Inflammatory macrophage (primary cell): ENCODE data around the gene VPS37D.
"Not testable (repeated sequence)": the region's sequence is repeated elsewhere in the genome, so short reads cannot be mapped to it uniquely, and the experiment has no call there.

Experiments
- DNase-seq, 2 donors: peaks; one replicate each; pipeline ENCODE4 v3.0.0-alpha.2; 2020 to 2022

The VPS37D gene

DNA sequence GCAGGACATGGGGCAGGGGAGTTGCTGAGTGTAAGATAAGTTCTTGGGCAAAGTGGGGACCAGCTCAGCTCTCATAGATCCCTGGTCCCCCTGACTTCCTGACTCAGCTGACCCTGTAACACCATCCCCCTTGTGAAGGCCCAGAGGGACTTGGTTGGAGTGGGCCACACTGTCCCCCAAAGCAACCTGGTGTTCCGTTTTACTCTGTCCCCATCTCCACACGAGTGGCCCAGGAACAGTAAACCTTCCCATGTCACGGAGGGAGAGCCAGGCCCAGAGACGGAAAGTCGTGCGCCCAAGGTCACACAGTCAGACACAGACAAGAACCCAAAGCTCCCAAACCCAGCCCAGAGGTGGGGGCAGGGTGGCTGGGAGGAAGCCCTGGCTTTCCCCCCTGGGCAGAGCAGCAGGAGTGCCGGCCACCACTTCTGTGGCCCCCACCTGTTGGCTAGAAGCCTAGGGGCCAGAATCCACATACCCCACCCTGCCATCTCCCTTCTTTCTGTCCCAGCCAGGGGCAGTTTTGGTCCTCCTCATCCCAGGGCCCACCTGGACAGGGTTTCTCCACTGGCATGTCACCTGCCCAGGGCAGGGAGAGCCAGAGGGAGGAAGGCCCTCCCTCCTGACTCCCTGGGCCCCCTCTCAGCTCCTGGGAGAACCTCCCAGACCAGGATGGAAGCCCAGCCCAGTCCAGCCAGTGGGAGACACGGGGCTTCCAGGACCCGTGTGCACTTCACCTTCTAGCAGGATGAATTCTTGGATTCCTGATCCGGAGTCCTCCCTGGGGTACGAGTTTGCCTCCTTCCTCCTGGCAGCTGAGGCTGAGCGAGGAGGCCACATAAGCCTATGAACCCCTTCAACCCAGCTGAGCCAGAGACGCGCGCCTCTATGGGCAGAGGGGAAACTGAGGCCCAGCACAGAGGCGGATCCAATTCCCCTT is 20.6 kb upstream of the VPS37D start:
- no peak for DNase-seq

- DNase-seq, result peak in 1 of 2 donors; percentile 26
Observed at GRCh38 chr7:73647725-73648592, 19.7 kb upstream of the VPS37D start.

- no peak for DNase-seq
Observed at GRCh38 chr7:73648593-73649332, 18.9 kb upstream of the VPS37D start.

- no peak for DNase-seq
Observed at GRCh38 chr7:73649576-73649975, 18.1 kb upstream of the VPS37D start.

GRCh38 chr7:73650524-73650923 is 17.1 kb upstream of the VPS37D start:
- DNase-seq, result no peak

DNA sequence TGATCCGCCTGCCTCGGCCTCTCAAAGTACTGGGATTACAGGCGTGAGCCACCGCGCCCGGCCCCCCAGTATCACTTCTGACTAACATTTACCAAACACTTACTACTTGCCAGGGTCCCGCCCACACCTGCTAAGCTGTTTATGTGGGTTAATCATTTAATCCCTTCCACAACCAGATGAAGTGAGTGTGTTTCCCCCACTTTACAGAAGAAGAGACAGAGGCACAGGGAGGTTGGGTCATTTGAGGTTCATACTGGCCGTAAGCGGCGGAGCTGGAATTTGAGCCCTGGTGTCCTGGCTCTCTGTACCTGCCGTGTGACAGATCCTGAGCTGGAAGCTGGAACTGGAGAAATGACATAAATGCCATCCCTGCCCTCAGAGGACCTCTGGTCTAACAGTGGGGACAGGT is 15.1 kb upstream of the VPS37D start:
- DNase-seq, result no peak

GRCh38 chr7:73655309-73655708 is 12.3 kb upstream of the VPS37D start:
- not testable (repeated sequence) for DNase-seq

DNA sequence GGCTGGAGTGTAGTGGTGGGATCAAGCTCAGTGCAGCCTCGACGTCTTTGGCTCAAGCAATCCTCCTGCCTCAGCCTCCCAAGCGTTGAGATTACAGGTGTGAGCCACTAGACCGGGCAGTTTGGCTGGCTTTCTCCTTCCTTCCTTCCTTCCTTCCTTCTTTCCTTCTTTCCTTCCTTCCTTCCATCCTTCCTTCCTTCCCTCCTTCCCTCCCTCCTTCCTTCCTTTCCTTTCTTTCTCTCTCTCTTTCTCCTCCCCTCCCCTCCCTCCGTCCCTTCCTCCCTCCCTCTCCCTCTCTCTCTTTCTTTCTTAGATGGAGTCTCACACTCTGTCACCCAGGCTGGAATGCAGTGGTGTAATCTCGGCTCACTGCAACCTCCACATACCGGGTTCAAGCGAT is 7.6 kb upstream of the VPS37D start:
- no peak for DNase-seq

- not testable (repeated sequence) for DNase-seq
Observed at GRCh38 chr7:73660594-73660993, 7.0 kb upstream of the VPS37D start.

GRCh38 chr7:73663033-73663432 is 4.6 kb upstream of the VPS37D start:
- DNase-seq, result no peak

DNA sequence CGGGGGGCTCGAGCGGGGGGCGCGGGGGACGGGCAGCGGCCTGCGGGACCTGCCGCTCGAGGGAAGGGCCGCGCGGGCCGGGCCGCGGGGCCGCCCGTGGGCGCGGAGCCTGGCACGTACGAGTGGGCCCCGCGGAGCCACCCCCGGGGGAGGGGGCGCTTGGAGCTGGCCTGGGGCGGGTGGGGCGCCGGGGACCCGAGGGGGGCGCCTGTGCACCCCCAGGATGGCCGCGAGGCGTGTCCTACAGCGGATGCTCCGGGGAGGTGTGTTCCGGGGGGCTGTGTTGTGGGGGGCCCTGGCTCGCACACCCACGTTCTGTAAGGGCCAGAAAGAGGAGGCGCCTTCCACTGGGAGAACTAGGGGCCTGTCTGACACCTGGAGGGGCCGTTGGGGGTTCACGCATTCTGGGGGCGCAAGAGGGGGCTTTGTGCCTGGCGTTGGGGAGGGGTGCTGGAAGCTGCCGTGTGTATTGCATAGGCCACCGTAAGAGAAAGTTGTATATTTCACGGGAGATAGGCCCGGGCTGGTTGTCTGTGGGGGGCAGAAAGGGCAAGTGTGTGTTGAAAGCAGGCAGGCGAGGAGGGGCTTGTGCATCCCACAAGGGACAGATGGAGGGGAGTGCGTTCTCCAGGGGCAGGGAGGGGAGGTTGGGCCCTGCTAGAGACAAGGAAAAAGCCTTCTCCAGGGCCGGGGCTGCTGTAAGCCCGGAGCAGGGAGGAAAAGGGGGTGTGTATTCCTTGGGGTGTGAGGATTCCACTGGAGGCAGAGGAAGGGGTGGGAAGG is 663 bp downstream of the VPS37D start:
- no peak for DNase-seq

DNA sequence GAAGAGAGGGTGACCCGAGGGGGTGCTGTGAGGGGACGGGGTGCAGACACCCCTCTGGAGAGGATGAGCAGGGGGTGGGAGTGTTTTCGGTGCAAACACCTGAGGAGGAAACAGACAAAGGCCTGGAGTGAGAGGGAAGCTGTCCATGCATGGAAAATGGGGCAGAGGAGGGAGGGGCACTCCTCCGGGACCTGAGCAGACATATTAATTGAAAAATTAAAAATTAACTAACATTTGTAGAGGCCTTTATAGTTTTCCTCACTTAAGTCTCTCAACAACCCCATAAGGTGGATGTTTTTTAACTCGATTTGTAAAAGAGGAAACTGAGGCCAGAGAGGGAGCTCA is 1.2 kb downstream of the VPS37D start:
- no peak for DNase-seq

GRCh38 chr7:73669288-73669701 is 1.7 kb downstream of the VPS37D start:
- no peak for DNase-seq

- no peak for DNase-seq
Observed at GRCh38 chr7:73669858-73670385, 2.3 kb downstream of the VPS37D start.

GRCh38 chr7:73671322-73671661 is 3.7 kb downstream of the VPS37D start:
- no peak for DNase-seq

DNA sequence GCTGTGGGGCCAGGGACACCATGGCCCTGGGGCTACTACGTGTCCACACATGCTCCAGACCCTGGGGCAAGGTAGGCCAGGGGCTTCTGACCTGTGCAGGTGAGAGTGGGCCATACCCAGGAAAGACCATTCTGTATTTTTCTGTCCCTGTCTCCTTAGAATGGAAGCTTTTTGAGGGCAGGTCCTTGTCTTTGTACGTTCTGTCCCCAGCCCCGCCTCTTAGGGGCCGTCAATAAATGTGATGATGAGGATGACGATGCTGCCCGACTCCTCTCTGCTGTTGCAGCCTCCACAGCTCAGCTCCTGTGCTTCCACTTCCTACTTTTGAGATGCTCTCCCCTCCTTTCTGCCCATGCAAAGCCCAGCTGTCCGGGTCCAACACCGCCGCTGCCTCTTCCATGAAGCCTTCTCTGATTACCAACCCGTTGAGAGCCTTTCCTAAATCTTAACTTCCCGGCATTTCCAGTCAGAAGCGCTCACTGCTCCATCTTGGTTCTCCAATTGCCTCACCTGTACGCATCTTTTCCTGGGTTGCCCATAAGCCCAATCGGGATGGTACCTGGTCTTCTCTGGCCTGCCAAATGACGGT is 4.3 kb downstream of the VPS37D start:
- DNase-seq, result no peak

DNA sequence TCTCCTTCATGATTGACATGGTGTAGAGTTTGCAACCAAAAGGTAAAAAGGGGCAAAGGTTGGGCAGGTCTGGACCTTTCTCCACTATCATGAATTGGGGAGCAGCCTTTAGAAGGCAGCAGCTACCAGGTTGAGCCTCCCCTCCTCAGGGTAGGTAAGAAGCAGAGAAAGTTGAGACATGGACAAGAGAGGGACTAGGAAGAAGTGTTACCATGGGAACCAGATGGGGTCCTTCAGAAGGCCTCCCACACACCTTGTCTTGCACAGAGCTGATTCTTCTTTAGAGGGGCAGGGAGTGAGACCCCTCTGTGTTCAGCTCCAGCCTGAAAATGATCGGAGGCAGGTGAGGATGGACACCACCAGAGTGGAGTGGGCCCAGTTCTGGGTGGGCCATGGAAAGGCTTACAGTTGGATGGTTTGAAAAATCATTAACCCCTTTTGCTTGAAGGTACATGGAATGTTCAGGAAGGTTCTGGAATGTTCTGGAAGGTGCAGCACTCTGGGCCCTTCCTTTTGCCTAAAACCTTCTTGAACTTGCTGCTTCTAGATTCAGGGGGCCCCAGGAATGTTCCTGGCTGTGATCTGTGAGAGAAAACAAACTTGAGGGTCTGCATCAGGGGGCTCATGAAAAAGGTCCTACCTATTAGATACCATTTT is 7.0 kb downstream of the VPS37D start:
- DNase-seq, result no peak

GRCh38 chr7:73676062-73676461 is 8.4 kb downstream of the VPS37D start:
- DNase-seq, result not testable (repeated sequence)

GRCh38 chr7:73678862-73679261 is 11.2 kb downstream of the VPS37D start:
- no peak for DNase-seq

DNA sequence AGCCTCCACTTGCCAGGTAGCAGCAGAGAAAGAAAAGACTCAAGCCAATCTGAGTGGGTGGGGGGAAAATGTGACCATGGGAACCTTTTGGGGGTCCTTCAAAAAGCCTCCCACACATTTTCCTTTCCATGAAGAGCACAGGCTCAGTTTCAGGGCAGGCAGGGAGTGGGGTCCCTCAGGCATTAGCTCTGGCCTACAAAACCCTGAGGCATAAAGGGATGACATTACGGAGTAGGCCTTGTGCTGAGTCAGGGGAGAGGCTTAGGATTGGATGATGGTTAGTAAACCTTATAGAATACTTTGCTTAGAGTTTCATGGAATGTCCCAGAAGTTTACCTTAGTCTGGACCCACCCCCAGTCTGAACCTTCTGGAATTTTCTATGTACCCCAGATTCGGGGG is 12.1 kb downstream of the VPS37D start:
- DNase-seq, result no peak

- DNase-seq, result no peak
Observed at GRCh38 chr7:73680501-73680900, 12.9 kb downstream of the VPS37D start.
